GM12891 (cell line): ENCODE data around the gene PRKCI.
A peak's percentile ranks its signal among the peaks of the same experiment; 100 is the strongest.
"Not testable (repeated sequence)": the region's sequence is repeated elsewhere in the genome, so short reads cannot be mapped to it uniquely, and the experiment has no call there.

Experiments used
- DNase-seq: peaks from one replicate; pipeline ENCODE4 v3.0.0; 2011; ENCODE audit warnings: low spot score; ENCODE audit not compliant: insufficient read length
- FAIRE-seq: peaks from 2 replicates; lab custom pipeline; 2011; peaks lifted over from hg19 to GRCh38; lab: Jason Lieb, UNC
- PAX5 ChIP-seq: IDR thresholded peaks from 2 replicates; pipeline ENCODE4 v1.6.1; 2011; ENCODE audit warnings: low read length, moderate library complexity, mild to moderate bottlenecking; ENCODE audit not compliant: insufficient read depth, severe bottlenecking
- POLR2A ChIP-seq: IDR thresholded peaks from 2 replicates; pipeline ENCODE4 v1.6.1; 2011; ENCODE audit warnings: low read depth, low read length, control low read depth
- POLR2AphosphoS5 ChIP-seq: IDR thresholded peaks from 2 replicates; pipeline ENCODE4 v1.6.1; 2011; ENCODE audit warnings: low read depth, low read length, control low read depth
- POU2F2 ChIP-seq: IDR thresholded peaks from 2 replicates; pipeline ENCODE4 v1.6.1; 2011; ENCODE audit warnings: low read depth, mild to moderate bottlenecking, control low read depth, low read length, moderate library complexity
- SPI1 ChIP-seq: IDR thresholded peaks from 2 replicates; pipeline ENCODE4 v1.6.1; 2011; ENCODE audit warnings: low read depth, low read length, control low read depth
- TAF1 ChIP-seq: IDR thresholded peaks from 2 replicates; pipeline ENCODE4 v1.6.1; 2011; ENCODE audit warnings: low read depth, low read length, control low read depth

PRKCI gene

GRCh38 chr3:170203457-170203856, 18.8 kb upstream of the PRKCI start:
- TF ChIP-seq PAX5 (no peak), SPI1 (no peak), TAF1 (no peak), POLR2AphosphoS5 (no peak), POU2F2 (no peak), POLR2A (no peak)
- FAIRE-seq (no peak), DNase-seq (no peak)

- DNase-seq (no peak), FAIRE-seq (no peak)
- no peak for TF ChIP-seq POLR2AphosphoS5
- TF ChIP-seq POU2F2 = no peak
- TF ChIP-seq PAX5 = no peak
- no peak for TF ChIP-seq POLR2A
- TF ChIP-seq SPI1 = no peak
- TF ChIP-seq TAF1 = no peak
Observed at GRCh38 chr3:170204023-170204472, 18.2 kb upstream of the PRKCI start.

GRCh38 chr3:170204509-170204908, 17.7 kb upstream of the PRKCI start:
- TF ChIP-seq POLR2A (no peak), TAF1 (no peak), POU2F2 (no peak), POLR2AphosphoS5 (no peak), SPI1 (no peak), PAX5 (no peak)
- DNase-seq (no peak), FAIRE-seq (no peak)

- FAIRE-seq = no peak
- TF ChIP-seq POU2F2 = no peak
- no peak for TF ChIP-seq POLR2A
- no peak for TF ChIP-seq SPI1
- no peak for TF ChIP-seq POLR2AphosphoS5
- no peak for TF ChIP-seq TAF1
- TF ChIP-seq PAX5 = no peak
- no peak for DNase-seq
Observed at GRCh38 chr3:170205302-170205701, 16.9 kb upstream of the PRKCI start.

- not testable (repeated sequence) for FAIRE-seq, DNase-seq
Observed at GRCh38 chr3:170206164-170206762, 16.0 kb upstream of the PRKCI start.

- DNase-seq (no peak), FAIRE-seq (no peak)
- TF ChIP-seq POLR2A = no peak
Observed at GRCh38 chr3:170207717-170208116, 14.5 kb upstream of the PRKCI start.

GRCh38 chr3:170211668-170212067, 10.6 kb upstream of the PRKCI start:
- TF ChIP-seq TAF1 (no peak), SPI1 (no peak), POU2F2 (no peak), PAX5 (no peak), POLR2AphosphoS5 (no peak), POLR2A (no peak)
- DNase-seq (no peak), FAIRE-seq (no peak)

- no peak for DNase-seq
- no peak for FAIRE-seq
- TF ChIP-seq TAF1 = no peak
- TF ChIP-seq PAX5 = no peak
- no peak for TF ChIP-seq POLR2AphosphoS5
Observed at GRCh38 chr3:170219850-170220249, 2.4 kb upstream of the PRKCI start.

- DNase-seq (no peak), FAIRE-seq (no peak)
Observed at GRCh38 chr3:170220871-170221270, 1.4 kb upstream of the PRKCI start.

GRCh38 chr3:170222647-170223541, 670 bp downstream of the PRKCI start:
- no peak for TF ChIP-seq POLR2A
- TF ChIP-seq POLR2AphosphoS5 = no peak
- no peak for TF ChIP-seq SPI1
- no peak for TF ChIP-seq POU2F2
- no peak for TF ChIP-seq TAF1
- no peak for TF ChIP-seq PAX5
- FAIRE-seq = peak; percentile 82
- DNase-seq = peak; percentile 33

More at GRCh38 chr3:170220871-170221270, 1.4 kb upstream of the PRKCI start:
- no peak for TF ChIP-seq PAX5
- no peak for TF ChIP-seq TAF1
- TF ChIP-seq SPI1 = no peak
- no peak for TF ChIP-seq POLR2AphosphoS5
- no peak for TF ChIP-seq POU2F2

- DNase-seq (no peak), FAIRE-seq (no peak)
- no peak for TF ChIP-seq TAF1
- TF ChIP-seq PAX5 = no peak
Observed at GRCh38 chr3:170225166-170225565, 2.9 kb downstream of the PRKCI start.
